GM10266 (cell line): Measurements from ENCODE around the gene XRCC5.

ENCODE experiments used
- DNase-seq: peaks from one replicate; pipeline ENCODE4 v3.0.0; 2012; ENCODE audit errors: extremely low spot score
- CTCF ChIP-seq: IDR thresholded peaks from 2 replicates; pipeline ENCODE4 v1.5.1; 2012; ENCODE audit warnings: mild to moderate bottlenecking, low read depth; ENCODE audit not compliant: control insufficient read depth, insufficient read depth; ENCODE audit errors: missing control alignments

The XRCC5 gene

GRCh38 chr2:216151313-216152025 is 42.3 kb downstream of the XRCC5 start:
- TF ChIP-seq CTCF, result no peak
- no peak for DNase-seq

GRCh38 chr2:216155954-216156353 is 46.8 kb downstream of the XRCC5 start:
- no peak for TF ChIP-seq CTCF
- DNase-seq, result no peak

GRCh38 chr2:216156822-216157221 is 47.7 kb downstream of the XRCC5 start:
- no peak for DNase-seq
- no peak for TF ChIP-seq CTCF

- DNase-seq, result no peak
- no peak for TF ChIP-seq CTCF
Measured at GRCh38 chr2:216159144-216159543, 50.0 kb downstream of the XRCC5 start.

GRCh38 chr2:216159646-216160045 is 50.5 kb downstream of the XRCC5 start:
- no peak for DNase-seq
- TF ChIP-seq CTCF, result no peak

GRCh38 chr2:216160786-216161185 is 51.6 kb downstream of the XRCC5 start:
- DNase-seq, result no peak
- TF ChIP-seq CTCF, result no peak

GRCh38 chr2:216161967-216162366 is 52.8 kb downstream of the XRCC5 start:
- TF ChIP-seq CTCF, result no peak
- no peak for DNase-seq
